Muscle of leg (tissue), 11 donors: ENCODE results near the gene RNU6-9. TPM values are rescaled to one million over a fixed set of nuclear protein-coding genes. Genes with fewer than 3 reads are reported as not detected.

Experiments
- DNase-seq: peaks from one replicate; pipeline ENCODE4 v3.0.0; 2013
- H3K27ac ChIP-seq: one replicate; pipeline ENCODE4 v1.5.1; 2013; ENCODE audit warnings: mild to moderate bottlenecking, low read length, control low read depth
- H3K27me3 ChIP-seq: one replicate; pipeline ENCODE4 v1.6.1; 2013; ENCODE audit warnings: low read length; ENCODE audit not compliant: control insufficient read depth, insufficient read depth
- H3K36me3 ChIP-seq: one replicate; pipeline ENCODE4 v1.6.1; 2013; ENCODE audit warnings: low read length; ENCODE audit not compliant: control insufficient read depth, insufficient read depth
- H3K4me1 ChIP-seq: one replicate; pipeline ENCODE4 v1.6.1; 2013; ENCODE audit warnings: low read length; ENCODE audit not compliant: control insufficient read depth, insufficient read depth
- H3K4me3 ChIP-seq: one replicate; pipeline ENCODE4 v1.5.1; 2013; ENCODE audit warnings: low read length, control low read depth
- H3K9me3 ChIP-seq: replicated peaks from 2 replicates; pipeline ENCODE4 v1.6.1; 2013; ENCODE audit warnings: low read depth, low read length; ENCODE audit not compliant: control insufficient read depth
- WGBS: methylation state at CpG from one replicate; pipeline ENCODE4 v1.1.5; 2013; ENCODE audit warnings: missing lambda C conversion rate; ENCODE audit not compliant: insufficient coverage; 5-methylcytosine and 5-hydroxymethylcytosine counted together
- polyA plus RNA-seq, 8 donors: library from polyadenylated mRNA; unstranded; fragments of 120-200 nt; gene quantifications; one replicate each; pipeline versions ENCODE4 v1.2.1 to v1.2.3, GENCODE V29; 2013; ENCODE audit warnings: inconsistent platforms in 1 of 8, low replicate concordance in 1 of 8; ENCODE audit not compliant: insufficient read length in 8 of 8, insufficient read depth in 1 of 8
- total RNA-seq: library from RNA; stranded (reverse); fragments of 120-200 nt; gene quantifications from one replicate; pipeline ENCODE4 v1.2.4, GENCODE V29; 2013

RNU6-9 gene
- total and polyA plus RNA-seq, 9 donors = not detected

DNA sequence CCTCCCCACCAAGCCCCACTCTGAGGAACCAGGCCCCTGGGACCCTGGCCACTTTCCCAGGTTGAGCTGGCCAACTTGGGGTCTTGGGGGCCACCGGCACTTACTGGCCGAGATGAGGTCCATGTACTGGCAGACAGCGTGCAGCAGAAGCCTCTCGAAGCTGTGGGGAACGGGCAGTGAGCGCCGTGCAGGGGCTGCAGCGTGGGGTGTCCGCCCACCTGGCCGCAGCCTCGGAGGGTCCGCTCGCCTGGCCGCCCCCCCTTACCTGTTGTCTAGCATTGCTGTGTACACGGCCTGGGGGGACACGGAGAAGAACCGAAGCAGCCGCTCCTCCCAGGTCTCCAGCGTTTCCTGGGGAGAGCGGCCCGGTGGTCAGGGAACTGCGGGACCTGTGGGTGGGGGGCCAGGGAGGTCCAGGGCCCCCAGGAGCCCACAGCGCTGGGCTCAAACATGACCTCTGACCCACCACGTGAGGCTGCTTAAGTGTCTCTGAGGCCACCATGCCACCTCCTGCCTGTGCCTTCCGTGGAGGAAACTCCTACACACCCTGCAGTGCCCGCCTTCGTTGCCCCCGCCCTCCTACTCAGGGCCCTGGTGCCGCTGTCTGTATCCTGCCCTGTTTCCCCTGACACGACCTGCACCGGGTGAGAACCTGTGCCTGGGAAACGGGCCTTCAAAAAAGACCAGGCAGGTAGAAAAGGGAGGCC is 6.2 kb downstream of the RNU6-9 start:
- no peak for DNase-seq
- 89% methylated on average over 32 of the region's 32 CpGs for WGBS
- no peaks in the 10 kb centered on the region for H3K27me3 ChIP-seq

DNA sequence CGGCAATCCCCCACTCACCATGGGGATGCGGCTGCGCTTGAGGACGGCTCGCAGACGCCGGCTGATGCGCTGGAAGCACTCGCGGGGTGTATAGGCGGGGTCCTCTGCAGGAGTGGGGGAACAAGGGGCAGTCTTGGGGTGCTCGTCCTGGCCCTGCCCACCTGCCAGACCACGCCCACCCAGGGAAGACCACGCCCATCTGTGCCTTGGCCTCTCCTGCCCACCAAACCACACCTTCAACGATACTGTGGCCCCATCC is 6.7 kb downstream of the RNU6-9 start:
- no peaks in the 10 kb centered on the region for H3K9me3 ChIP-seq
- H3K36me3 ChIP-seq = peaks cover 45% of the 10 kb centered on the region
- H3K27me3 ChIP-seq = no peaks in the 10 kb centered on the region
- H3K4me3 ChIP-seq = no peak overlapping the region
- H3K4me1 ChIP-seq = peaks cover 10% of the 10 kb centered on the region
- WGBS = 84% methylated on average over 5 of the region's 15 CpGs
- H3K27ac ChIP-seq = no peak overlapping the region
- DNase-seq = no peak

More for the DNA sequence above, 6.2 kb downstream of the RNU6-9 start:
- H3K9me3 ChIP-seq = no peaks in the 10 kb centered on the region
- H3K27ac ChIP-seq = no peak overlapping the region
- no peak overlapping the region for H3K4me3 ChIP-seq
- peaks cover 45% of the 10 kb centered on the region for H3K36me3 ChIP-seq
- H3K4me1 ChIP-seq = peaks cover 10% of the 10 kb centered on the region

DNA sequence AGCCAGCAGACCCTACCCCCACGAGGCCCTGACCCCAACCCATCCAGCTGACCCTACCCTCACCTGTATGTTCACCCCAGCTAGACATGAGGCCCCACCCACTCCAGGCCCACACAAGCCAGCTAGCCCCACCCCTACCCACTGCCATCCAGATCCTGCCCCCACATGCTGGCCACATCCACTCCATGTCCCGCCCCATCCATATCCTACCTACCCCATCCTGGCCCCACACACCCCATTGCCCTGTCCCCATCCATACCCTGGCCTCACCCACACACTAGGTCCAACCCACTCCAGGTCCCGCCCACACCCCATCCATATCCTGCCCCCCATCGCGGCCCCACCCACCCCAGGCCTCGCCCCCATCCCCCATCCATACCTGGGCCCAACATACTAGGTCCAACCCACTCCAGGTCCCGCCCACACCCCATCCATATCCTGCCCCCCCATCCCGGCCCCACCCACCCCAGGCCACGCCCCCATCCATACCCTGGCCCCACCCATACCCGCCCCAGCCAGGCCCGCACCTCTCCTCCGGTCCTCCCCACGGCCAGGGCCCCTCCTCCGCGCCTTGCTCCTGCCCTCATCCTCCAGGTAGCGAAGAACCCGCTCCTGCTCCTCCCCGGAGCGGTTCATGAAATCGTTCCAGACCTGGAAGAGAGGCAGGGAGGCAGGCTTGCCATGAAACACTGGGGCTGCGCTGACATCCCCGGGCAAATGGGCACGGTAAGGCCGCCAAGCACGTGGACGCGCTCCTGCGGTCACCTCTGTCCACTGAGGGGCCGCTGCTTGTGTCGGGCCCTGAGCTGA is 7.2 kb downstream of the RNU6-9 start:
- 87% methylated on average over 18 of the region's 30 CpGs for WGBS
- Histone ChIP-seq H3K4me3 (no peak overlapping the region), H3K27ac (no peak overlapping the region), H3K4me1 (peaks cover 10% of the 10 kb centered on the region), H3K9me3 (no peaks in the 10 kb centered on the region), H3K36me3 (peaks cover 45% of the 10 kb centered on the region), H3K27me3 (no peaks in the 10 kb centered on the region)
- DNase-seq = no peak

DNA sequence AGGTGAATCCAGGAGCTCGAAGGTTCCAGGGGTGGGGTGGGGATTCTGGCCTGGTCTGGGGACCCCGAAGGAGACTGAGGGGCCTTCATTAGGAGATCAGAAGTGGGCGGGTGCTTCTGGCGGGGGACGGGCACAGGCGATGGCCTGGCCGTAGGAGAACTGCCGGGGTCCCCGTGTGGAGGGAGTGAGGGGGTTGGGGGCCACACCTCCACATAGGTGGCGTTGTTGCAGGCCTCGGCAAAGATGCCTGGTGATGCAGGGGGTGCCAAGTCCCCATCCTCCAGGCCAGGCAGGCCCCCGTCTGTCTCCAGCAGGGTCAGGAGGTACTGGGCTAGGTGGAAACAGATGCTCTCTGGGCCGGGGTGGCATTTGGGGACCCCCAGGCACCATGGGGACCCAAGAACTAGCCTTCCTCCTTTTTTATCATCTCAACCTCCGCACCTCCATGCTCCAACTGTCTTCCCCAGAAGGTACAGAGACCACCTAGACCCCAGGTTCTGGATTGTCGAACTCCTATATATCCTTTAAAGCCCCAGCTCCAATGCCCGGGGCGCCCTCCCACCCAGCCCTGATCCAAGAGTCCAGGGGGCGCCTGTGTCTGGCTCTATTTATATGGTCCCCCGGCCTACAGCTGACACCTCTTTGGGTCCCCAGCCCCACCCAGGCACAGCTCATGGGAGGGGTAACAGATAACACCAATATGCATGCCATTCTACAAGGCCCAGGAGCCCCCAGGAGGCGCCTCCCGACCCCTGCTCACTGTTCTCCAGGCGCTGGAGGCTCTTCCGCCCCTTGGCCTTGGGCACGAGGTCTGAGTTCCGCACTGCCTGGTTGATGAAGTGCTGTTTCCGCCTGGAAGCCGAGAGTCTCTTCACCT is 8.2 kb downstream of the RNU6-9 start:
- peaks cover 43% of the 10 kb centered on the region for H3K36me3 ChIP-seq
- WGBS = 90% methylated on average over 24 of the region's 27 CpGs
- no peak for DNase-seq

DNA sequence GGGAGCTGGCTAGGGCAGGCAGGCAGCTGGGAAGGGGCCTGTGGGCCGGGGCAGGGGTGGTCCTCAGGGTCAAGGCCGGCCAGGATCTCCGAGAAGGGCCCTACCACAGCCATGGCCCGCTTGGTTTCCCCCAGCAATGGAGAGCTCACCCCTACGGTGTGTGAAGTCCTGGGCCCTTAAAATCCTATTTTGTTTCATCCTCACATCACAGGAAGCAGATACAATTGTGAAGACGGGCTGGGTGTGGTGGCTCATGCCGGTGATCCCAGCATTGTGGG is 8.7 kb downstream of the RNU6-9 start:
- H3K4me3 ChIP-seq = no peak overlapping the region
- DNase-seq = no peak
- no peaks in the 10 kb centered on the region for H3K9me3 ChIP-seq
- H3K27ac ChIP-seq = no peak overlapping the region
- 100% methylated on average over 2 of the region's 7 CpGs for WGBS
- H3K27me3 ChIP-seq = no peaks in the 10 kb centered on the region
- peaks cover 37% of the 10 kb centered on the region for H3K36me3 ChIP-seq
- H3K4me1 ChIP-seq = peaks cover 10% of the 10 kb centered on the region

More for the DNA sequence above, 8.2 kb downstream of the RNU6-9 start:
- Histone ChIP-seq H3K4me3 (no peak overlapping the region), H3K27ac (no peak overlapping the region), H3K4me1 (peaks cover 10% of the 10 kb centered on the region), H3K9me3 (no peaks in the 10 kb centered on the region), H3K27me3 (no peaks in the 10 kb centered on the region)

DNA sequence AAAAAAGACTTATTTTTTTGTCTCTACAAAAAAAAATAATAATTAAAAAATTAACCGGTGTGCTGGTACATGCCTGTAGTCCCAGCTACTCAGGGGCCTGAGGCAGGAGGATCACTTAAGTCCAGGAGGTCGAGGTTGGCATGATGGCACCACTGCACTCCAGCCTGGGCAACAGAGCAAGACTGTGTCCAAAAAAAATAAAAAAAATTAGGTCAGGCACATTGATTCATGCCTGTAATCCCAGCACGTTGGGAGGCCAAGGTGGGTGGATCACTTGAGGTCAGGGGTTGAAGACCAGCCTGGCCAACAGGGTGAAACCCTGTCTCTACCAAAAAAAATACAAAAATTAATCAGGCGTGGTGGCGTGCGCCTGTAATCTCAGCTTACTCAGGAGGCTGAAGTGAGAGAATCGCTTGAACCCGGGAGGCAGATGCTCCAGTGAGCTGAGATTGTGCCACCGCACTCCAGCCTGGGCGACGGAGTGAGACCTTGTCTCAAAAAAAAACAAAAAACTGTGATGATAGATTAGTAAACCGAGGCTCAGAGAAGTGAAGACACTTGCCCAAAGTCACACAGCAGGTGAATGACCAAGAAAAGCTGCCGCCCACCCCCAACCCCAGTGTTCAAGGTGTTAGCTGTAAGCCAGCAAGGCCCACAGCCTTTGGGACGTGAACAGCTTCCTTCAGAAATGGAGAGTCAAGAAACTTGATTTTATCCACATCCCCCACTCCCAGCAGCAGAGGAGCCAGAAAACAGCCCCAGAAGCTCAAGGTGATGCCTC is 9.4 kb downstream of the RNU6-9 start:
- WGBS = 94% methylated on average over 12 of the region's 14 CpGs
- Histone ChIP-seq H3K4me3 (no peak overlapping the region), H3K4me1 (peaks cover 10% of the 10 kb centered on the region), H3K36me3 (peaks cover 31% of the 10 kb centered on the region), H3K27me3 (no peaks in the 10 kb centered on the region), H3K9me3 (no peaks in the 10 kb centered on the region), H3K27ac (no peak overlapping the region)
- no peak for DNase-seq

DNA sequence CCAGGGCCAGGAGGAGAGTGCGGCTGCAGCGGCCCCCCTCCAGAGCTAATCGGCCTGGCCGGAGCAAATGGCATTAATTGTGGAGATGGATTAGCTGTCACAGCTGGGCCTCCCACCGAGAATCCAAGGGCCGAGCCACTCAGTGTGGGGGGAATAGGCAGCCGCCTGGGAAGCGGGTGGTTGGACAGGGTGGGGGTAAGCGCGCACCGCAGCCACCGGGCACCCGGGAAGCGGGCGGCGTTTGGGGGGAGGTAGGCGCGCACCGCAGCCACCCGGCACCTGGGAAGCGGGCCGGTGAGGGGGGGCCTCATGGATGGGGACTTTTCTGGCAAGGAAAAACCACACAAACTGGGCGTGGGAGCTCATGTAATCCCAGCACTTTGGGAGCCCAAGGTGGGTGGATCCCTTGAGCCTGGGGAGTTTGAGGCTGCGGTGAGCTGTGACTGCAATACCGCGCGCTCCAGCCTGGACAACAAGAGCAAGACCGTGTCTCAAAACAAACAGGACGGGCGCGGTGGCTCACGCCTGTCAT is 10.0 kb downstream of the RNU6-9 start:
- H3K4me3 ChIP-seq = no peak overlapping the region
- H3K27ac ChIP-seq = no peak overlapping the region
- peaks cover 10% of the 10 kb centered on the region for H3K4me1 ChIP-seq
- WGBS = 37% methylated on average over 25 of the region's 32 CpGs
- peaks cover 31% of the 10 kb centered on the region for H3K36me3 ChIP-seq
- no peak for DNase-seq
- no peaks in the 10 kb centered on the region for H3K27me3 ChIP-seq
- H3K9me3 ChIP-seq = no peaks in the 10 kb centered on the region

DNA sequence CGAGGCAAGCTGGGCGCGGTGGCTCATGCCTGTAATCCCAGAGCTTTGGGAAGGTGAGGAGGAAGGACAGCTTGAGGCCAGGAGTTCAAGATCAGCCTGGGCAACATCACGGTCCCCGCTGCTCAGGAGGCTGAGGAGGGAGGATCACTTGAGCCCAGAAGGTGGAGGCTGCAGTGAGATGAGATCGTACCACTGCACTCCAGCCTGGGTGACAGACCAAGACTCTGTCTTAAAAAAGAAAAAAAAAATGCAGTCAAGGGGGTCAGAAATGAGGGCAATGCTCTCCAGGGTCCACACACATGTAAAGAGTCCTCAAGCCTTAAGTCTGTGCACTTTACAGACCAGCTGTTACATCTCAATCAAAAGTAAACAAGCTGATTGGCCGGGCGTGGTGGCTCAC is 11.3 kb downstream of the RNU6-9 start:
- H3K36me3 ChIP-seq = peaks cover 21% of the 10 kb centered on the region
- H3K27me3 ChIP-seq = no peaks in the 10 kb centered on the region
- H3K4me3 ChIP-seq = no peak overlapping the region
- H3K4me1 ChIP-seq = peaks cover 10% of the 10 kb centered on the region
- WGBS = 84% methylated on average over 7 of the region's 8 CpGs
- no peaks in the 10 kb centered on the region for H3K9me3 ChIP-seq
- H3K27ac ChIP-seq = no peak overlapping the region
- no peak for DNase-seq

DNA sequence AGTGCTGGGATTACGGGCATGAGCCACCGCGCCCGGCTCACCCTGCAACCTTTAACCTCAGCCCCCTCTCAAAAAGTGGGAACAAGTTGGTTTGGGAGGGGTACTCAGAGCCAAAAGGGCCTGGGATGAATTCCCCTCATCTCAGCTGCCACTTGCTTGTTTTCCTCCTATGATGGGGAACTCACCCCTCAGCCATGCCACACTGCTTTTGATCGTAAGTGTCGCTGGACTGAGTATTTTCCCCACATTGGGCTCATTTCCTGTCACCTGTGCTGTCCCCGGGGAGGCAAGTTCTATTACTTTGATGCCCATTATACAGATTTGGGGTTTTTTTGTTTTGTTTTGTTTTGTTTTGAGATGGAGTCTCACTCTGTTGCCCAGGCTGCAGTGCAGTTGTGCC is 13.2 kb downstream of the RNU6-9 start:
- no peak overlapping the region for H3K27ac ChIP-seq
- DNase-seq = no peak
- H3K36me3 ChIP-seq = peaks cover 9% of the 10 kb centered on the region
- WGBS = 83% methylated on average over 2 of the region's 7 CpGs
- H3K4me3 ChIP-seq = no peak overlapping the region
- H3K9me3 ChIP-seq = no peaks in the 10 kb centered on the region
- H3K4me1 ChIP-seq = peaks cover 10% of the 10 kb centered on the region
- H3K27me3 ChIP-seq = no peaks in the 10 kb centered on the region
